Loucy (cell line): ENCODE results near the gene ZFHX3.

Experiments
- H2AFZ ChIP-seq: fragments of 200-600 bp; sonication (generic); 2 replicates; pipeline ENCODE4 v1.6.0; 2016; ENCODE audit warnings: antibody characterized with exemption, mild to moderate bottlenecking, low read length, moderate library complexity
- H3F3A ChIP-seq: fragments of 200-600 bp; 2 replicates; pipeline ENCODE4 v1.6.0; 2016; ENCODE audit warnings: antibody characterized with exemption, low read depth, mild to moderate bottlenecking
- H3K27me3 ChIP-seq: fragments of 200-600 bp; sonication (generic); 2 replicates; pipeline ENCODE4 v1.6.1; 2014; ENCODE audit warnings: low read length, mild to moderate bottlenecking; ENCODE audit not compliant: insufficient read depth, poor library complexity, severe bottlenecking
- H3K36me3 ChIP-seq: fragments of 200-600 bp; sonication (generic); 2 replicates; pipeline ENCODE4 v1.6.1; 2016; ENCODE audit warnings: low read length; ENCODE audit not compliant: insufficient read depth
- H3K4me1 ChIP-seq: fragments of 200-600 bp; sonication (generic); 2 replicates; pipeline ENCODE4 v1.5.1; 2014; ENCODE audit warnings: low read length, mild to moderate bottlenecking; ENCODE audit not compliant: insufficient read depth, poor library complexity, severe bottlenecking
- H3K4me2 ChIP-seq: fragments of 200-600 bp; sonication (generic); 2 replicates; pipeline ENCODE4 v1.6.0; 2014; ENCODE audit warnings: antibody characterized with exemption, low read length, low read depth, mild to moderate bottlenecking; ENCODE audit not compliant: poor library complexity, severe bottlenecking
- H3K4me3 ChIP-seq: fragments of 200-600 bp; sonication (generic); 2 replicates; pipeline ENCODE4 v1.5.1; 2014; ENCODE audit warnings: low read length, mild to moderate bottlenecking, mixed read lengths; ENCODE audit not compliant: poor library complexity, severe bottlenecking
- H3K79me2 ChIP-seq: fragments of 200-600 bp; sonication (generic); 2 replicates; pipeline ENCODE4 v1.6.1; 2014; ENCODE audit warnings: low read length; ENCODE audit not compliant: insufficient read depth
- H3K9ac ChIP-seq: fragments of 200-600 bp; sonication (generic); 2 replicates; pipeline ENCODE4 v1.6.0; 2014; ENCODE audit warnings: mild to moderate bottlenecking, low read depth, low read length, moderate library complexity; ENCODE audit not compliant: poor library complexity, severe bottlenecking
- H3K9me2 ChIP-seq: fragments of 200-600 bp; sonication (generic); replicated peaks from 2 replicates; pipeline ENCODE4 v1.6.1; 2016; ENCODE audit warnings: low read depth, low read length, mixed read lengths
- H3K9me3 ChIP-seq: fragments of 200-600 bp; sonication (generic); 2 replicates; pipeline ENCODE4 v1.6.1; 2014; ENCODE audit warnings: mild to moderate bottlenecking, antibody characterized with exemption, low read length, low read depth; ENCODE audit not compliant: insufficient read depth
- H4K20me1 ChIP-seq: fragments of 200-600 bp; sonication (generic); 2 replicates; pipeline ENCODE4 v1.6.0; 2014; ENCODE audit warnings: antibody characterized with exemption, low read length, mild to moderate bottlenecking; ENCODE audit not compliant: insufficient read depth, poor library complexity, severe bottlenecking
- CTCF ChIP-seq: fragments of 200-600 bp; sonication (generic); conservative IDR thresholded peaks from 2 replicates; pipeline ENCODE4 v1.5.1; 2014; ENCODE audit warnings: mild to moderate bottlenecking, antibody characterized with exemption, low read length
- EZH2phosphoT487 ChIP-seq: fragments of 200-600 bp; IDR thresholded peaks from 2 replicates; pipeline ENCODE4 v1.6.1; 2018; ENCODE audit warnings: antibody characterized with exemption, mild to moderate bottlenecking, moderate library complexity, borderline replicate concordance

The ZFHX3 gene

GRCh38 chr16:73059779-73060615 is 12.1 kb upstream of the ZFHX3 start:
- no peaks in the 10 kb centered on the region for H3K9me2 ChIP-seq
- H3K79me2 ChIP-seq = peaks cover 27% of the 10 kb centered on the region; the same call in 1 of the 2 replicates
- H3K4me1 ChIP-seq = peaks cover 29% of the 10 kb centered on the region
- H3K9me3 ChIP-seq = no peaks in the 10 kb centered on the region
- H3F3A ChIP-seq = 0 out of 2 replicates have a peak, but pooled peaks cover 3% of the 10 kb centered on the region
- TF ChIP-seq CTCF = no peak
- no peak for TF ChIP-seq EZH2phosphoT487
- H3K9ac ChIP-seq = peak overlapping the region; percentile 59
- H3K27me3 ChIP-seq = peaks cover 16% of the 10 kb centered on the region
- H4K20me1 ChIP-seq = peaks cover 12% of the 10 kb centered on the region
- peak overlapping the region; percentile 94 for H3K4me2 ChIP-seq
- no peaks in the 10 kb centered on the region for H3K36me3 ChIP-seq
- no peak overlapping the region for H2AFZ ChIP-seq
- peak overlapping the region; percentile 73 for H3K4me3 ChIP-seq

- H3K36me3 ChIP-seq = no peaks in the 10 kb centered on the region
- H2AFZ ChIP-seq = peak overlapping the region; percentile 69
- H4K20me1 ChIP-seq = peaks cover 13% of the 10 kb centered on the region
- H3K9ac ChIP-seq = peak overlapping the region; percentile 59
- H3K9me2 ChIP-seq = no peaks in the 10 kb centered on the region
- peaks cover 40% of the 10 kb centered on the region for H3K4me1 ChIP-seq
- H3K4me2 ChIP-seq = peak overlapping the region; percentile 94
- no peak for TF ChIP-seq EZH2phosphoT487
- 0 out of 2 replicates have a peak, but pooled peaks cover 3% of the 10 kb centered on the region for H3F3A ChIP-seq
- H3K79me2 ChIP-seq = peaks cover 29% of the 10 kb centered on the region; the same call in 1 of the 2 replicates
- peak overlapping the region; percentile 73 for H3K4me3 ChIP-seq
- peaks cover 16% of the 10 kb centered on the region for H3K27me3 ChIP-seq
- H3K9me3 ChIP-seq = no peaks in the 10 kb centered on the region
These were observed 10.9 kb upstream of the ZFHX3 start for GRCh38 chr16:73058616-73059409.

GRCh38 chr16:73058221-73058615 is 10.3 kb upstream of the ZFHX3 start:
- no peak overlapping the region for H3K4me2 ChIP-seq
- H3F3A ChIP-seq = 0 out of 2 replicates have a peak, but pooled peaks cover 3% of the 10 kb centered on the region
- H3K9ac ChIP-seq = no peak overlapping the region
- peaks cover 42% of the 10 kb centered on the region for H3K4me1 ChIP-seq
- H3K79me2 ChIP-seq = peaks cover 35% of the 10 kb centered on the region; the same call in 1 of the 2 replicates
- peaks cover 16% of the 10 kb centered on the region for H3K27me3 ChIP-seq
- H3K9me2 ChIP-seq = no peaks in the 10 kb centered on the region
- TF ChIP-seq EZH2phosphoT487 (no peak), CTCF (no peak)
- peak overlapping the region; percentile 69; the same call in 1 of the 2 replicates for H2AFZ ChIP-seq
- H3K4me3 ChIP-seq = peak overlapping the region; percentile 73
- H4K20me1 ChIP-seq = peaks cover 15% of the 10 kb centered on the region
- H3K9me3 ChIP-seq = no peaks in the 10 kb centered on the region
- no peaks in the 10 kb centered on the region for H3K36me3 ChIP-seq
